GM18519 (cell line): ENCODE measurements around the gene ERC2.

ENCODE experiments used
- ATAC-seq: cut with Tn5 transposase; IDR thresholded peaks from one replicate; pipeline ENCODE4 v1.9.1; 2021; ENCODE audit warnings: mild to moderate bottlenecking, moderate library complexity; ENCODE audit not compliant: unreplicated experiment, low FRiP score

ERC2 gene

DNA sequence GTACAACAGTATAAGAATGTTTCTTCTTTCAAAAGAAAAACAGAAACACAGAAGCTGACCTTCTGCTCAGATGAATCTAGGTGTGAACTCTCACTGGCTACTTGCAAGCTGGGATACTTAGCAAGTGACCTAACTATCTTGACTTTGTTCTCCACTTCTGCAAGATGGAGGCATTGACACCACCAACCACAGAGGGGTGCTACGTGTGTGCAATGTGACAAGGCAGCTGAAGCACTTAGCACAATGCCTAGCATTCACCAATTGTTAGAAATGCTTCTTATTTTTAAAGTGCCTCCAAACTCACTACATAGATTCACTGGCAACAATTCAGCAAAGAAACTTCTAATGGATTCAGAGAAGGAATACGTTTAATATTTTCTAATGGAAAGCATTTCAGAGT lies 649.8 kb downstream of the ERC2 start:
- ATAC-seq, result no peak

DNA sequence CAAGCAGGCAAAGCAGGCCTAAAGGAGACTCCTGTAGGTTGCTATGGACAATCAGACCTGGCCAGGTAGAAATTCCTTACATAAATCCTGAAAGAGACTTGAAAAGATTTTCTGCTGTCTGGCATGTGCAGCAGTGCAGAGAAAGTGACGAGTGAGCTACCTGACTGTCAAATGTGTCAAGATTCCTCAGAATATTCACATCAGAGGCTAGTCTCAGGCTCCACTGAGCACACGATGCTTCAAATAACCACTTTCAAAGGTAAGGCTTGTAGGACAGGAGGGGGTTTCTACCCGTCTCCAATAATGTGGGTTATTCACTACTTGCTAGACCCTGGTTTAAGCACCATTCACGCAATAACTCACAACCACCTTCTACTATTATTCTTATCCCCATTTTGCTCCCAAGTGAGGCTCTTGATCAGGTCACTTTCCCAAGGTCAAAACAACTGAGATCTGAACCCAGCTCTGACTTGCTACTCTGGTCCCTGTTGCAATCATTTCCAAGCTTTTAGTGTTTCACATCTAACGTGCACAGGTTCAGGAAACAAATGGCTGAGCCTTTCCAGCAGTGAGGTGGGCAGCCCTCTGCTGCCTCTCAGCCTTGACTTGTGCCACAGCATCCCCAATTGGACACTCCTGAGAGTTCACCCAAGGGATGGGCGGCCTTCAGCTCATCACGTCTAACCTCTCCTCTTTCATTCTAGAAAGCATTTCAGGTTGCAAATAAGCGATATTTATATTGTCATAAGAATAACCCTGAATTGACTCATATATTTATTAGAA lies 651.3 kb downstream of the ERC2 start:
- ATAC-seq, result no peak

DNA sequence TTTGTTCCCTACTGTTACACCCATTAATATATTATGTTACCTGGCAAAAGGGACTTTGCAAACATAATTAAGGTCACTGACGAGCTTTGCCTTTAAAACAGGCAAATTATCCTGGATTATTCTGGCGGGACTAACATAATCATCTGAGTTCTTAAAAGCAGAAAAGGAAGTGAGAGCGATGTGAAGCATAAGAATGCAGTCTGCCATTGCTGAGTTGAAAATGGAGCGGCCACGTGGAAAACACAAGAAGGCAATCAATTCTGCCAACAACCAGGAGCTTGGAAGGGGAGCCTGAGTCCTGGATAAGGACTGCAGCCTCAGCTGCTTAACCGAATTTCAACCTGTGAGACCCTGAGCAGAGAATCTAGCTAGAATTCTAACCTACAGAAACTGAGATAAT lies 653.0 kb downstream of the ERC2 start:
- ATAC-seq, result no peak

DNA sequence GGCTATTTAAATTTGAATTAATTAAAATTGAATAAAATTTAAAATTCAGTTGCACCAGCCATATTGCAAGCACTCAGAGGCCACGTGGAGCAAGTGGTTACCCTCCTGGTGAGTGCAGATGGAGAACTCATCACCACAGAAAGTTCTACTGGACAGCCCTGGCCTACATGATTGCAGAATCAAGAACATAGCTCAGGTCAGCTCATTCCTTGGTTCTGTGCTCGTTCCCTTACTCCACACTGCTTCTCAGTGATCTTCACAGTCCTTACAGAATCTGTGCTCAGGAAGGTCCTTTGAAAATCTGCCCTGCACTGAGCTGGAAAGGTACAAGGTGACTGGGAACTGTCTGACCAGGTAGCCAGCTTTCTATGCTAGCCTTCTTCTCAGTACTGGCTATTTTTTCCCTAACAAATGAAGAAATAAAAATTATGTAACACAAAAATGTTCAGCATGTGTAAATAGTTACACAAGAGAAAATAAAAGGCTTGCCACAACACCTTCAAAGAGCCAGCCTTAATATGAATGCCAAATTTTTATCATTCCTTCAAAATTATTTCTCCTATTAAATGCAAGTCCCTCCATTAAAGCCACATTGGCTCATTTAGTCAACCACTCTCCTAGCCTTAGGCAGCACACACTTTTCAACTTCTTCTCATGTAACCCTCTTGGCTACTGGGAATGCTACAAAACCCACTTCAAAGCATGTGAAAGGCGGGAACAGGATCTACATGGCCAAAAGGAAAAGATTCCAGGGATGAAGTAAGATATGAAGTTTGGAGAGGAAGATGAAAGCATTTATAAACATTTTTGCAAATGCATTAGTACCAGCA lies 654.8 kb downstream of the ERC2 start:
- no peak for ATAC-seq

DNA sequence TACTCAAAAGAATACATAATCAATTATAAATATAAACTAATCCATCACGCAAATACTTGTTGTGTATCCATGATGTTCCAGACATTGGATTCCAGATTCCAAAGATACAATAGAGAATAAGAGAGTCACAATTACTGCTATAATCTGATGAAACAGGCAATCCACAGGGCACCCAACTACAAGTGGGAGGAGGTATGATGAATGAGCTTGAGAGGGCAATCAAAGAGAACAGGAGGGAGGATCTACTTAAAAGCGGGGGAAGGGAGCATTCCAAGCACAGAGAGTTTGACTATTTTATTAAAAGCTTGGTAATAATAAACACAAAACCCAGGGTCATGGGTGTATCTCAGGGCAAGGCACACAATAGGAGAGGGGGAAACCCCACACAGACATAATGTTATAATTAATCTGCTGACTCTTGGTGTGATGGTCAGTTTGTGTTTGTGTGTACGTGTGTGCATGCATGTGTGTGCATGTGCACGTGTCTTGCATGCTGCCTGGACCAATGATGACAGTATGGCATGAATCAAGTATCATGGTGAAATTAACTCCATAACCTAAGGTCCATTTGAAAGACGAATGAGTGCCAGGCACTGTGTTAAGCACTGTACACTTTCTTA lies 655.8 kb downstream of the ERC2 start:
- ATAC-seq, result no peak

DNA sequence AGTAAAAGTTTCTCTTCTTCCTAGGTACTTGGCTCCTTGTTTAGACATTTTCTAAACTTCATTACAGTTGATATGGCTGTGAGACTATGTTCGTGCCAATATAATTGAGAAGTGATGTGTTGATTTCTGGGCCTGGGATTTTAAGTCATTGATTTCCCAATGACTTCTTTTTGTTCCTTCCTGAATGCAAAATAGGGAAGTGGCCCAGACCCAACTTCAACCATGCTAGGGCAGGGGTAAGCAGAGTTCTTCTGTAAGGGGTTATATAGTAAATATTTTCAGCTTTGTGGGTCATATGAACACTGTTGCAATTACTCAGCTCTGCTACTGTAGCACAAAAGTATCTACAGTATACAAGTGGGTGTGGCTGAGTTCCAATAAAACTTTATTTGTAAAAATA lies 661.1 kb downstream of the ERC2 start:
- no peak for ATAC-seq

DNA sequence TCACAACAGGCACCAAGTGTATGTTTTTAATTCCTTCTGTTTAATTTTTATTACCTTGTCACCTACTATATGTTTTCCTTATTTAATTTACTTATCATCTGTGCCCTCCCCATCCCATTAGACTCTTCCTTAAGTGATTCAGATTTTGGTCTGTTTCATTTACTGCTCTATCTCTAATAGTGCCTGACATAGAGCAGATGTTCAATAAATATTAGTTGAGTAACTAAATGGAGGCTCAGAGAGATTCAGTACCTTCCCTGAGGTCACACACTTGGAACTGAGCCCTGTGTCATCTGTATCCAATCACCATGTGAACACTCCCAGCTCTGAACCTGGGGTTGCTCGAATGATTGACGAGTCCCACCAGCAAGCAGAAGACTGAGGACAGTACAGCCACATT lies 663.1 kb downstream of the ERC2 start:
- ATAC-seq, result no peak

DNA sequence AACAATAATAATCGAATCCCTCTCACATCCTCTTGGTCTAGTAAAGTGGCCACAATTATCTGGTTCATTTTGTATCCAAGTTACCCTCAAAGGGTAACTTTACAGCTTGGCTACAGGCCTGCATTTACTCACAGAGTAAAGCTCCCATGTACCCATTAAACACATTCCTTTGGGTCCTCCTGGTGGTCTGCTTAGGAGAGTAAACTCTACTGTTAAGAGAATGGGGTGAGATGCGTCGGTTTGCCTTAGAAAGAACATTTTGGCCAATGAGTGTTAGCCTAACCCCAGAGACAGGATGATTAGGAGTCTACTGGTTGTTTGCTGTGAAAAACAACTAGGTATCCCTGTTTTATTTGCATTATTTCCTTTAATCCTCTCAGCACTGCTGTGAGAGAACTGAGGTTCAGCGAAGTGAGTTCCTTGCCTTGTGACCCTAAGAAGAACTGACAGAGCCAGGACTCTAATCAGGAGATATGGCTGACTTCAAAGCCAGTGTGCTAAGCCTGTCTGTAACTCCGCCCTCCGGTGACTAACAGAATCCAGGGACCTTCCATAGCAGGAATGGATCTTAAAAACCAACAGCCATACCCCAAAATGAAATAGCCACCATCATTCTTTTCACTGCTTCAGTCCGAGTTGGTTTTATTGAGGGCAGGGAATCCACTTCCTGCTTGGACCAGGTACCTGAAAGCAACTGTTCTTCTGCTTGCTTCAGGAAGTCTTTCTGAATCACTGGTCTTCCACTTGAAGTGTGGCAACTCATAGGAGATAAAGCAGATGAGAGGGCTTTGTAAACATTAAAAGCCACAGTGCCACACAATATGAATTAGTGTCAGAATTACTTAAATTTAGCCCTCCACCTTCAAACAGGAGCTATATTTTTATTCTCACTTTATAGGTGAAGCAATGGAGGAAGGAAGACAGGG lies 663.8 kb downstream of the ERC2 start:
- ATAC-seq, result no peak

DNA sequence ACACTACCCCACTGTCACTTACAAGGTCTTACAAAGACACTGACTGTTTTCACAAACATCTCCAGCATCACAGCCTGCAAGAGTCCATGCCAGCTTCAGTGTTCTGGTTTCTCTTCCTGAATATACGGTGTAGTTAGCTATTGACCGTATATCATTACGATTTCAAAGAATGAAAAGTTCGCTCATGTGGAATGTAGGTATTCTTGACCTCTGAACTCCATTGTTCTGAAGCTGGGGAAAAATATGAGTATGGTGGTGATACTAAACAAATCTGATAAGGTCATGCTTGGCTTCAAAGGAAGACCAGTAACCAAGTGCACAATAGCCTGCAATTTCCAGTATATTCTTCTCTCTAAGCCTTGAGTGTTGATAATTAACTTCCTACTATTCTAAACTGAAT lies 665.5 kb downstream of the ERC2 start:
- ATAC-seq, result no peak

DNA sequence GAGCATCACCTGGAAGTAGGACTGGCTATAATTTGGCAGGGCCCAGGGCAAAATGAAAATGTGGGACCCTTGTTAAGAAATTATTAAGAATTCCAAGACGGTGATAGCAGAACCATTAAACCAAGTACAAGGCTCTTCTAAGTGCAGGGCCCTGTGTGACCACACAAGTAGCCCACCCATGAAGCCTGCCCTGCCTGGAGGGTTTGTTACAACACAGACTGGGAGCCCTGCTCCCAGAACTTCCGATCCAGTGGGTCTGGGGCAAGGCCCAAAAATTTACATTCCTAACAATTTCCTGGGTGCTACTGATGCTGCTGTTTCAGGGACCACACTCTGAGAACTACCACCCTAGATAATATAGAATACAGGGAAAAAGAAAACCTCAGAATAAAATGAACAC lies 666.6 kb downstream of the ERC2 start:
- ATAC-seq, result no peak

DNA sequence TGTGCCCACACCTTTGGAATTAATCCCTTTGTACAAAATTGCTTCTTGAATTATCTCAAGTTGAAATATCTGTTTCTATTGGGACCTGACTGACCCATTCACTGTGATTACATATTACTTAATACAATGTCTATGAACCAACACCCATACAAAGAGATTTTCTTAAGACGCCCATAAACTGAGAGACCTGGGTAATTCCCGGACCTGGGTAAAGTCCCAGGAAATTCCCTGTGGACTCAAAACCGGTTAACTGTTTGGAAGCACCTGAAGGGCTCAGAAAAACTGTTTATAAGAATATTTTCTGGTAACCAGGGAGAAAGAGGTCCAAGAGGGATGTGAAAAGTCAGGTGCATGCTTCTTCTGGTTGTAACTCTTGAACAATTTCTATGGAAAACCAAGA lies 667.2 kb downstream of the ERC2 start:
- no peak for ATAC-seq

DNA sequence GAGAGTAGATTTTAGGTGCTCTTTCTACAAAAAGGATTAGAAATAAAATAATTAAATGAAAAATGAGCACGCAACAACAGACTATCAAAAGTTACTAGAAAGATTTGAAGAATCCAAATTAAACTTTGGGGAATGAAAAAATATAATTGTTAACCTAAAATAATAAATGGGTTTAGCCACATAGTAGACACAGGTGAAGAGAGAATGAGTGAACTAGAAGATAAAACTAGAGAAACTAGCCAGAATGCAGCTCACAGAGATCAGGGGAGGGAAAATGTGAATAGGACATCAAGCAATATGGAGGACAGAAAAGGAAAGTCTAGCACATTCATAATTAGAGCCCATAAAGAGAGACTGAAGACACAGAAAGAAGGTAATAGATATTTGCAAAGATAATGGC lies 670.5 kb downstream of the ERC2 start:
- no peak for ATAC-seq

DNA sequence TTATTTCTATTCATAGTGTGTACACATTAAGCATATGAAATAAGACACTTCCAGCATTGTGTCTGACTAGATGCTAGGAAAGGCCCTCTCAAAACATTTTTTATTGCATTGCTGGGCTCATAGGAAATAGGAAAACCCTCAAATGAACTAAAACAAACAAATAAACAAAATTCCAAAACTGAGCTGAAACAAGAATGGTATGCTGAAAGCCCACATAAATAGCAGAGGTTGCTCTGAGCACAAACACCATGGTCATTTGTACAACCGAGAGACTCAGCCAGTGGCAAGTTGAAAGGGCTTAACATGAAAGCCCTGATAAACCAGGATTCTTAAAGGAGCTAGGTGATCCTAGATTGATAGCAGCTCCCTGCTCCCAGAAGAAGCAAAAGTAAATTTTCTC lies 671.2 kb downstream of the ERC2 start:
- ATAC-seq, result no peak

DNA sequence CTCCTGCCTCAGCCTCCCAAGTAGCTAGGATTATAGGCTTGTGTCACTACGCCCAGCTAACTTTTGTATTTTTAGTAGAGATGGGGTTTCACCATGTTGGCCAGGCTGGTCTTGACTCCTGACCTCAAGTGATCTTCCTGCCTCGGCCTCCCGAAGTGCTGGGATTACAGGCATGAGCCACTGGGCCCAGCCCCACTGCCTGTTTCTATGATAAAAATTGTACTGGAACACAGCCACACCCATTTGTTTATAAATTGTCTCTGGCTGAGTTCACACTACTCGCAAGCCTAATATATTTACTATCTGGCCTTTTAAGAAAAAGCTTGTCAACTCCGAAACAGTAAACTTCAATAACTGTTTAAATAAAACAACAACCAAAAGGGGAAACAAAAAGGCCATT lies 671.7 kb downstream of the ERC2 start:
- no peak for ATAC-seq

DNA sequence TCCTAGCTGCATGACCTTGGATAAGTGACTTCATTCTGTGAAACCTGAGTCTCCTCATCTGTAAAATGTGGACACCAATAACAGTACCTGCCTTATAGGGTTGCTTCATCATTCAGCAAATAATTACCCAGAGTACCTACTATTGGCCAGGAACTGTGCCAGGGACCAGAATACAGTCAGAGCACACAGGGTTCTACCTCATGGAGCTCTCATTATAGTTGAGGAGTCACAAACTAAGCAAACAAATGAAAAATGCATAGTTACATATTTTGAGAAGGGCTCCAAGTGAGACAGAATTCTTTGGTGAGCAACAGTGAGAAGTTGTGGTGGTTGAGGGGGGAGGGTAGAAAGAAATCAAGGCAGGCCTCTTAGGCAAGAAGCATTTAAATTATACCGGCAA lies 672.5 kb downstream of the ERC2 start:
- no peak for ATAC-seq

DNA sequence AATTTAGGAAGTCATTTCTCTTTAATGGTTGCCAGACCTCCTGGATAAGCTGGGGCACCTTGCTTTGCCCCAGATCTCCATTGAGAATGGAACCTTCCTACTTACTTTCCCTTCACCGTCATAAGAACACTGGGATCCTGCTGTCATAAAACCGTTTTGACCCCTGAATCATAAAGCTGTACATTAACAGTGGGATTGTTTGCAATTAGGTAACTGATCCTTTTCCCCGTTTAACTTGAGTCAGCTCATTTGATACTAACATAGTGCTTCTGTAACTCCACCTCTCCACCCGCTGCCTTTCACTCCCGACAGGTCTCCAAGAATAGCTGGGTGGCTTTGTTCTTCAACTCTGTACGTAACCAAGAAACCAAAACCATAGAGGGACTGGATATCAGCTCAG lies 673.0 kb downstream of the ERC2 start:
- no peak for ATAC-seq

DNA sequence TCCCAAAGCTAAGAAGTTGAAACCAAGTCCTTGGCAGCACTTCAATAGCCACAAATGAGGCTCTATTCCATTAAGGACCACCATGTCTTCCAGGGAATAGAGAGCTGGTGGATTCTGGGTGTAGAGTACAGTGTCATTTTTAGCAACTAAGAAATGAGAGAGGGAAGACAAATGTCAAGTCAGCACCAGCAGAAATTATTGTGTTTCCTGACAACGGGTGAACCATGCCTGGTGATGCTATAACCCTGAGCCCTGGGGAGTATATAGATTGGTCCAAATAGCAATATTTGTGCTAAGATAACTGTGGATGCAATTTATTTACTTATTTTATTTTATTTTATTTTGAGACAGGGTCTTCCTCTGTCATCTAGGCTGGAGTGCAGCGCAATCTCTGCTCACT lies 675.5 kb downstream of the ERC2 start:
- no peak for ATAC-seq

DNA sequence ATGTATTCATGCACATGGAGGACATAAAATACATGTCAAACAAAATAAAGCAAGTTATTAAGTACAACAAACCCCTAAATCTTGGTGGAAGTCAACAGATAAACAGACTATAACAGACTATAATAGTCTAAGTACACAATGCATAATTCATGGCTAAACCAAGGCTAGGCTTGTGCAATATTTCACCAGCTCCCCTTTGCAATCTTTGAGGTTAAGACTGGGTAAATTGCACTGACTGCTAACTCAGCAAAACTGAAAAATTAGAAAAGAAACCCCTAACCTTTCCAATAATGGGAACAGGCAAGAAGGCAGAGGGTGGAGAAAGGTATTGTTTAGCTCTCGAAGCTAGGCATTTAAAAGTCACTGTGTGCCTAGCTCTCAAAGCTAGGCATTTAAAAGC lies 676.3 kb downstream of the ERC2 start:
- ATAC-seq, result no peak

DNA sequence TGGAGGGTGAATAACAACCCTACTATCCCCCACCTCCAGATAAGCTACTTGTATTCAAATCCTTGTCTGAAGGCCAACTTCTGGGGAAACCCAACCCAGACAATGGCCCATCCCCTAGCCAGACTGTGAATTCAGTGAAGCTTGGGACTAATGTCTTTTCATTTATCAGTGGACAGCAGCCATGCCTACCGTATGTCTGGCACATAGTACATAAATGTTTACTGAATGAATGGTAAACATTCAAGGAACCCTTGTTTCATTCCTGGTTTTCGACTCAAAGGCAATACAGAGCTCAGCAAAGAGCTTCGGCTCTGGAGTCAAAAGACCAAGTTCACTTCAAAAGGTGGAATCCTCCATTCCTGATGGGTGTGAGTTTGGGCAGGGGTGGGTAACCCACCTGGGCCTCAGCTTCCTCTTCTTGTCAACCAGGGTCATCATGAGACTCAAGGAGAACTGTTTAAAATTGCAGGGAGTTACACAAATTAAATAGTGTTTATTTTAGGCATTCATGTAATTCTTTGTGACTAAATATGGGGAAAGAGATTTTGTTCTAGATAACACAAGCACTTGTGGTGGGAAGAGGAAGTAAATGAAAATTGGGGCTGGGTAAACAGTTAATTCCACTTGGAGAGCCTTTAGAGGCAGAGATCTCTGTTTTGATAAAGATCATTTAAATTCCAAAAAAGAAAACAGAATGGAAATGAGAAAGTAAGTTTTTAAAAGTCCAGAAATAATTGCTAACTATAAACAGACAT lies 677.5 kb downstream of the ERC2 start:
- no peak for ATAC-seq

DNA sequence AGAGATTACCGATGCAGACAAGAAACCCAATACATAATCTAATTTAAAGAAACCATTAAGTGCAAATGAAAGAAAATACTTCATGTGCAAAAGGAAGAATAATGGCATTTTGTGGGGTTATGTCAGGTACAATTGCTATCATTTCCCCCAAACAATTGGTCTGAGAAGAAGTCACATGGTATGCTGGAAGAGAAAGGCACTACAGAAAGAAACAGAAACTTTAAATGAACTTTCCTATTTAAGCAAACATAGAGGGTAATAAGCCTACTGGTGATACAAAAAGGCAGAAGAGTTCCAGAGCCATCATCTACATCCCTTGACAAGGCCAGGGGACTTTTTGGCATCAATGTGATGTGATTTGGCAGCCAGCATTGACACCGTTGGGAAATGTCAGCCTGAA lies 678.8 kb downstream of the ERC2 start:
- no peak for ATAC-seq
